Cerebellar cortex (tissue), 1 donor: ENCODE data around the gene DLG3.

ENCODE experiments used
- DNase-seq: peaks from one replicate; pipeline ENCODE4 v3.0.0-alpha.2; 2015; ENCODE audit warnings: low spot score

DLG3 gene

GRCh38 chrX:70525733-70526132, 81.1 kb downstream of the DLG3 start:
- DNase-seq = no peak

GRCh38 chrX:70527053-70527452, 82.4 kb downstream of the DLG3 start:
- no peak for DNase-seq

DNA sequence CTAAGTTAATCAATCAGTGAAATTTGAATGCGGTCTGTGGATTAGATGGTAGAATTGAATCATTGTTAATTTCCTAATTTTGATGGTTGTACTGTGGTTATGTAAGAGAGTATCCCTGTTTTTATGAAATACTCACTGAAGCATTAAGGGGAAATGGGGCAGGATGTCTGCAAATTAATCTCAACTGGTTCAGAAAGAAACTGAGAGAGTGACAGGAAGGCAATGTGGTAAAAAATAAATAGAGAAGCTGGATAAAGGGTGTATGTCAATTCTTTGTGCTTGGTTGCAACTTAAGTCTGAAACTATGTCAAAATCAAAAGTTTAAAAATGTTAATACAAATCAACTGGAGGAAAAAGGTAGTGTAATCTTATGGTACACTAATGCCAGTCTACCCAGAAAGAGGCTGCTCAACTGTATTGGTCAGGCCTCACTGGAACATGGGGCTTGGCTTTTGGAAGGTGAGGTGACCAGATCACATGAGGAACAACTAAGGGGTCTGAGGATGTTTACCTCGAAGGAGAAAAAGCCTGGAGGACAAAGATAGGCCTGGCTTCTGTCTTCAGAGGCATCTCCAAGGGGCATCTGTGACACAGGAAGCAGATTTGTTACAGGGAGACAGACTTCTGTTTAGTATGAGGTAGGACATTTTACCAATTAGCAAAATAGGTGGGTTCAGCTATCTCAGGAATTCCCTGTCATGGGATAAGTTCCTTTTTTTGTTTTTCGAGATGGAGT, 83.1 kb downstream of the DLG3 start:
- no peak for DNase-seq

GRCh38 chrX:70535198-70535597, 90.6 kb downstream of the DLG3 start:
- no peak for DNase-seq

DNA sequence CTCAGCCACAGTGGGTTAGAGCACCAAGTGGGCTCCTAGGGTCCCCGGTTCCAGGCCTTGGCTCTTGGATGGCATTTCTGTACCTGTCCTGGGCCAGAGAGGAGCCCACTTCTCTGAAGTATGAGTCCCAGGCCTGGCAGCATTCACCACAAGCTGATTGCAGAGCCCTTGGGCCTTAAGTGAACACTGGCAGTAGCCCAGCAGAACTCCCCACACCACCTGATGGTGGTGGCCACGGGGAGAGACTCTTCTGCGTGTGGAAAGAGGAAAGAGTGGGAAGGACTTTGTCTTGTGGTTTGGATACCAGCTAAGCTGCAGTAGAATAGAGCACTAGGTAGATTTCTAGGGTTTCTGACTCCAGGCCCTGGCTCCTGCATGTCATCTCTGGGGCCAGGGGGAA, 104.8 kb downstream of the DLG3 start:
- no peak for DNase-seq

DNA sequence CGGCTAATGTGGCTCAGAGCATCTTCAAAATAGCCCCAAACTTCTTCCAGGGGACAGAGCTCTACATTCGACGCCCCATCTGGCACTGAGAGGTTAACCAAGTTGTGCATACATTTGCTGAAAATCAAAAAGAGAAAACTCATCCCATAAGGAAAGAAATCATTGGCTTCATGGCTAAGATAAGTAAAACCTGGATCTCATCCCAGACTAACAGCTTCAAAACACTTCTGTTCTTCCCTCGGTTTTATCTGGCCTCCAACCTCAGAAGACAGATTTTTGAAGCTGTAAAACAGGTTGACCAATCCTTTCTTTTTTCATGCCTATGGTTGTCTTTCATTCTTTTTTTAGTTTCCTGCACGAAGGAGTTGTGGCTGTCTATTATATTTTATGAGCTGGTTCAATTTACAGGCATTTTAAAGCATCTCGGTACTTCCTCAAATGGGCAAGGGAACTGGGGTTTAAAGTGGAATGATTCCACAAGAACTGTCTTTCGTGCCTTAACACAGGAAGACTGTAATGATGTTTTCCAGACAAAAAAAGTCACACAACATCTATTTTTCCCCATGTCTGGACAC, 107.6 kb downstream of the DLG3 start:
- no peak for DNase-seq

GRCh38 chrX:70553516-70553915, 108.9 kb downstream of the DLG3 start:
- no peak for DNase-seq

DNA sequence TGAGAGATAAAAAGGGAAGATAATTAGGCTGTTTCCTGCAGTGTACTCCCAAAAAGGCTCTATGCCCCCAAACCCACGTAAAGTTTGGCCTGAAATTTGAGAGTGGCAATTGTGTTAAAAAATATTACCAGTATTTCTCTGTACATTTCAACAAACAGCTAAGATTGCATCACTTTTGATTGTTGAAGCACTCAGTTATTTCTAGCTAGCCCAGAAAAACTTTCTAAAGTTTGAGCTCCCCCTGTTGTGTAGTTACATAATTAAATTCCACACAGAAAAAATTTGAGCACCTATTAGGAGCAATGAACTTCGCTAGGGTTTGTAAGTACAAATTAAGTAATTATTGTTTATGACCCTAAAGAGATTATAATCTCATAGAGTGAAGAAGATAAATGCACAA, 109.4 kb downstream of the DLG3 start:
- no peak for DNase-seq

- DNase-seq = no peak
Measured at GRCh38 chrX:70554523-70554922, 109.9 kb downstream of the DLG3 start.

DNA sequence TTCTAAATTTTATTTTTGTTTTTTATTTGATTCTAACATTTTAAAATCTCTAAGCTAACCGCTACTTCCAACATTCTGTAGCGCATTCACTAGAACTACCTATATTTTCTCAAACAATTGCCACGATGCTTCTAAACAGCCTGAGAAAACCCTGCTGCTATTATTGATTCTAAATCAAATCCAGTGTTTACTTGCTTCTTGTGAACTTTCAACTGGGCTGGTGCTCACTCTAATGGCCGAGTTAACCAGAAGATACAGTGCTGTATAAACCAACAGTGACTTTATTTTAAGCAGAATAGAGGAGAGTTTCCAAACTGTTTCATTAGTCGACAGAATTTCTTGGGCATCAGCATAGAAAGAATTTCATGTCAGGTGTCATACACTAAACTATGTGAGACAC, 110.3 kb downstream of the DLG3 start:
- DNase-seq = no peak
